ENCODE results near the gene SH3PXD2B. TPM values are rescaled to one million over a fixed set of nuclear protein-coding genes. Genes with fewer than 3 reads are reported as not detected.

SH3PXD2B gene
- total RNA-seq, 1 donor from 2014 or later, result 74.1 TPM

- no peaks in the 10 kb centered on the region for H3K9me3 Mint-ChIP-seq (ENCODE audit: unreplicated experiment)
- TF ChIP-seq CTCF (IDR thresholded peaks at IDR 0.05; ENCODE audit: unreplicated experiment), result no peak
- no peaks in the 10 kb centered on the region for H3K36me3 Mint-ChIP-seq (ENCODE audit: low read depth, unreplicated experiment)
- H3K27me3 Mint-ChIP-seq (ENCODE audit: unreplicated experiment), result no peaks in the 10 kb centered on the region
- H3K4me1 Mint-ChIP-seq (ENCODE audit: unreplicated experiment), result no peaks in the 10 kb centered on the region
- no peak for DNase-seq (ENCODE audit: low spot score)
- no peak overlapping the region for H3K27ac Mint-ChIP-seq (ENCODE audit: unreplicated experiment)
- H3K4me3 Mint-ChIP-seq (ENCODE audit: unreplicated experiment), result no peak overlapping the region
Observed at GRCh38 chr5:172474293-172474692, 20.0 kb upstream of the SH3PXD2B start.

GRCh38 chr5:172473427-172473826, 19.1 kb upstream of the SH3PXD2B start:
- H3K9me3 Mint-ChIP-seq (ENCODE audit: unreplicated experiment), result peaks cover 4% of the 10 kb centered on the region
- TF ChIP-seq CTCF (IDR thresholded peaks at IDR 0.05; ENCODE audit: unreplicated experiment), result no peak
- H3K4me3 Mint-ChIP-seq (ENCODE audit: unreplicated experiment), result no peak overlapping the region
- peaks cover 2% of the 10 kb centered on the region for H3K27me3 Mint-ChIP-seq (ENCODE audit: unreplicated experiment)
- no peaks in the 10 kb centered on the region for H3K4me1 Mint-ChIP-seq (ENCODE audit: unreplicated experiment)
- H3K36me3 Mint-ChIP-seq (ENCODE audit: low read depth, unreplicated experiment), result no peaks in the 10 kb centered on the region
- no peak overlapping the region for H3K27ac Mint-ChIP-seq (ENCODE audit: unreplicated experiment)
- DNase-seq (ENCODE audit: low spot score), result no peak

- DNase-seq (ENCODE audit: low spot score), result no peak
- H3K9me3 Mint-ChIP-seq (ENCODE audit: unreplicated experiment), result peaks cover 5% of the 10 kb centered on the region
- no peak for TF ChIP-seq CTCF (IDR thresholded peaks at IDR 0.05; ENCODE audit: unreplicated experiment)
Observed at GRCh38 chr5:172469697-172470096, 15.4 kb upstream of the SH3PXD2B start.

GRCh38 chr5:172466062-172466461, 11.7 kb upstream of the SH3PXD2B start:
- no peak overlapping the region for H3K4me3 Mint-ChIP-seq (ENCODE audit: unreplicated experiment)
- H3K27me3 Mint-ChIP-seq (ENCODE audit: unreplicated experiment), result peaks cover 3% of the 10 kb centered on the region
- no peak overlapping the region for H3K27ac Mint-ChIP-seq (ENCODE audit: unreplicated experiment)
- H3K36me3 Mint-ChIP-seq (ENCODE audit: low read depth, unreplicated experiment), result no peaks in the 10 kb centered on the region
- peaks cover 5% of the 10 kb centered on the region for H3K9me3 Mint-ChIP-seq (ENCODE audit: unreplicated experiment)
- H3K4me1 Mint-ChIP-seq (ENCODE audit: unreplicated experiment), result peaks cover 9% of the 10 kb centered on the region
- DNase-seq (ENCODE audit: low spot score), result no peak
- no peak for TF ChIP-seq CTCF (IDR thresholded peaks at IDR 0.05; ENCODE audit: unreplicated experiment)

More at GRCh38 chr5:172469697-172470096, 15.4 kb upstream of the SH3PXD2B start:
- Mint-ChIP-seq H3K36me3 (ENCODE audit: low read depth, unreplicated experiment) (no peaks in the 10 kb centered on the region), H3K27ac (ENCODE audit: unreplicated experiment) (no peak overlapping the region), H3K27me3 (ENCODE audit: unreplicated experiment) (peaks cover 3% of the 10 kb centered on the region), H3K4me3 (ENCODE audit: unreplicated experiment) (no peak overlapping the region), H3K4me1 (ENCODE audit: unreplicated experiment) (no peaks in the 10 kb centered on the region)

GRCh38 chr5:172463031-172463430, 8.7 kb upstream of the SH3PXD2B start:
- Mint-ChIP-seq H3K4me3 (ENCODE audit: unreplicated experiment) (no peak overlapping the region), H3K27me3 (ENCODE audit: unreplicated experiment) (peaks cover 2% of the 10 kb centered on the region), H3K9me3 (ENCODE audit: unreplicated experiment) (no peaks in the 10 kb centered on the region), H3K27ac (ENCODE audit: unreplicated experiment) (no peak overlapping the region), H3K4me1 (ENCODE audit: unreplicated experiment) (peaks cover 30% of the 10 kb centered on the region), H3K36me3 (ENCODE audit: low read depth, unreplicated experiment) (no peaks in the 10 kb centered on the region)
- TF ChIP-seq CTCF (IDR thresholded peaks at IDR 0.05; ENCODE audit: unreplicated experiment), result no peak
- DNase-seq (ENCODE audit: low spot score), result no peak

All from endothelial cell (in vitro differentiated cells).